B cell (primary cell): ENCODE measurements around the gene DOCK8. TPM values are rescaled to one million over a fixed set of nuclear protein-coding genes. Genes with fewer than 3 reads are reported as not detected.

Experiments
- ATAC-seq: fragments of 200-7000 bp; cut with Tn5 transposase; one replicate; pipeline ENCODE4 v1.10.0; 2021; ENCODE audit warnings: low read depth, mild to moderate bottlenecking, moderate number of reproducible peaks, moderate library complexity
- CTCF ChIA-PET: fragments of 350-600 bp; sonication (Branson Sonifier 250); formaldehyde crosslinking; loops from one replicate; lab custom pipeline; 2021; ENCODE audit warnings: antibody characterized with exemption, inconsistent platforms; lab: Charles Lee
- POLR2A ChIA-PET: fragments of 350-600 bp; sonication (Branson Sonifier 250); formaldehyde crosslinking; loops from one replicate; lab custom pipeline; 2021; ENCODE audit warnings: antibody characterized with exemption; lab: Charles Lee
- DNase-seq: peaks from one replicate; pipeline ENCODE4 v3.0.0; 2013
- H2AFZ ChIP-seq: 2 replicates; pipeline ENCODE4 v1.6.1; 2012; ENCODE audit warnings: mild to moderate bottlenecking, low read depth, low read length; ENCODE audit not compliant: insufficient read depth, poor library complexity, severe bottlenecking
- H3K27ac ChIP-seq, 2 donors: 1 replicate in 1 of 2; 2 replicates in 1 of 2; pipeline ENCODE4 v1.5.1; 2012 to 2013; ENCODE audit warnings: low read length in 2 of 2, mild to moderate bottlenecking in 2 of 2, moderate library complexity in 1 of 2
- H3K27me3 ChIP-seq, 4 experiments: fragments of 200-600 bp in 1 of 4; sonication (generic) in 1 of 4; replicated peaks in 1 of 4; 1 replicate in 2 of 4; 2 replicates in 2 of 4; pipeline versions ENCODE4 v1.6.1 to v1.7.0; 2013 to 2016; ENCODE audit warnings: low read length in 3 of 4, mild to moderate bottlenecking in 2 of 4, mixed read lengths in 1 of 4, moderate library complexity in 1 of 4; ENCODE audit not compliant: insufficient read depth in 4 of 4, control insufficient read depth in 3 of 4; ENCODE audit errors: control extremely low read depth in 1 of 4
- H3K36me3 ChIP-seq, 2 experiments: replicated peaks in 1 of 2; 1 replicate in 1 of 2; 2 replicates in 1 of 2; pipeline versions ENCODE4 v1.6.1 to v1.7.1; 2013; ENCODE audit warnings: low read length in 1 of 2; ENCODE audit not compliant: insufficient read depth in 2 of 2, control insufficient read depth in 1 of 2; ENCODE audit errors: control extremely low read depth in 1 of 2, extremely low read depth in 1 of 2
- H3K4me1 ChIP-seq, 2 donors: fragments of 200-600 bp in 1 of 2; sonication (generic) in 1 of 2; 1 replicate in 1 of 2; 2 replicates in 1 of 2; pipeline versions ENCODE4 v1.5.1 to v1.6.1; 2013 to 2017; ENCODE audit warnings: low read length in 2 of 2; ENCODE audit not compliant: control insufficient read depth in 2 of 2, insufficient read depth in 2 of 2
- H3K4me2 ChIP-seq: replicated peaks from 2 replicates; pipeline ENCODE3; 2012; ENCODE audit warnings: mild to moderate bottlenecking, low read depth, low read length; ENCODE audit not compliant: poor library complexity, severe bottlenecking
- H3K4me3 ChIP-seq, 5 experiments: fragments of 200-600 bp in 1 of 5; sonication (generic) in 1 of 5; 1 replicate in 3 of 5; 2 replicates in 2 of 5; pipeline versions ENCODE4 v1.5.1 to v1.7.0; 2011 to 2016; ENCODE audit warnings: low read length in 4 of 5, mild to moderate bottlenecking in 4 of 5, low read depth in 2 of 5, control low read depth in 1 of 5, moderate library complexity in 1 of 5; ENCODE audit not compliant: insufficient read depth in 1 of 5; ENCODE audit errors: control extremely low read depth in 1 of 5, extremely low read depth in 1 of 5
- H3K79me2 ChIP-seq: fragments of 200-600 bp; sonication (generic); one replicate; pipeline ENCODE4 v1.6.0; 2016; ENCODE audit warnings: low read length; ENCODE audit not compliant: control insufficient read depth, insufficient read depth
- H3K9ac ChIP-seq: fragments of 200-600 bp; sonication (generic); 2 replicates; pipeline ENCODE4 v1.6.1; 2017; ENCODE audit warnings: mild to moderate bottlenecking, low read length, moderate library complexity
- H3K9me3 ChIP-seq, 3 donors: one replicate each; pipeline versions ENCODE4 v1.6.1 to v1.7.1; 2013; ENCODE audit warnings: low read length in 2 of 3; ENCODE audit not compliant: control insufficient read depth in 2 of 3, insufficient read depth in 1 of 3; ENCODE audit errors: control extremely low read depth in 1 of 3
- H4K20me1 ChIP-seq: 2 replicates; pipeline ENCODE4 v1.6.0; 2012; ENCODE audit warnings: mild to moderate bottlenecking, low read length; ENCODE audit not compliant: insufficient read depth, control insufficient read depth, poor library complexity, severe bottlenecking
- H3K27ac Mint-ChIP-seq: one replicate; pipeline ENCODE4 v1.8.0; 2021; ENCODE audit warnings: mixed read lengths
- H3K27me3 Mint-ChIP-seq: one replicate; pipeline ENCODE4 v1.8.0; 2021; ENCODE audit warnings: mixed read lengths
- H3K4me1 Mint-ChIP-seq: one replicate; pipeline ENCODE4 v1.8.0; 2021; ENCODE audit warnings: mixed read lengths
- H3K4me3 Mint-ChIP-seq: one replicate; pipeline ENCODE4 v1.8.0; 2021; ENCODE audit warnings: mixed read lengths
- H3K9me3 Mint-ChIP-seq: one replicate; pipeline ENCODE4 v1.8.0; 2022; ENCODE audit warnings: mixed read lengths; ENCODE audit not compliant: insufficient read depth
- CTCF ChIP-seq: fragments of 200-600 bp; IDR thresholded peaks from one replicate; pipeline ENCODE4 v1.8.0; 2022; ENCODE audit warnings: antibody characterized with exemption, mild to moderate bottlenecking
- EZH2 ChIP-seq: IDR thresholded peaks from 2 replicates; pipeline ENCODE4 v1.6.1; 2012; ENCODE audit warnings: borderline replicate concordance, low read depth, mild to moderate bottlenecking, moderate library complexity, low read length; ENCODE audit not compliant: insufficient read depth, poor library complexity, severe bottlenecking
- WGBS: methylation state at CpG from one replicate; pipeline ENCODE4 v1.1.5; 2013; ENCODE audit warnings: missing lambda C conversion rate; ENCODE audit not compliant: insufficient coverage; 5-methylcytosine and 5-hydroxymethylcytosine counted together
- intact Hi-C: fragments of 100-400 bp; cut with micrococcal nuclease; formaldehyde crosslinking; loops from one replicate; pipeline ENCODE4 v1.10.0; 2022
- polyA plus RNA-seq: library from polyadenylated mRNA; depleted of rRNA; stranded (reverse); fragments of >200 nt; gene quantifications from 2 replicates; pipeline ENCODE4 v1.2.3, GENCODE V29; 2012
- total RNA-seq, 2 donors: library from RNA; stranded (reverse); fragments of 120-200 nt in 1 of 2; gene quantifications; 1 replicate in 1 of 2; 2 replicates in 1 of 2; pipeline versions ENCODE4 v1.2.3 to v1.2.4, GENCODE V29; 2013 to 2022

The DOCK8 gene
- total and polyA plus RNA-seq, 2 donors (not counting 1 experiment from before 2014, with no cell fraction given) = 47.6 to 288 TPM

GRCh38 chr9:251398-251797 is 36.7 kb downstream of the DOCK8 start:
- no peak for TF ChIP-seq EZH2
- TF ChIP-seq CTCF = no peak
- no peak overlapping the region for H3K9ac ChIP-seq
- peaks cover 31% of the 10 kb centered on the region for H3K79me2 ChIP-seq
- intact Hi-C loops = no loop called here
- H3K4me3 ChIP-seq = no peak overlapping the region
- H3K27ac ChIP-seq = no peak overlapping the region
- Mint-ChIP-seq H3K9me3 (no peaks in the 10 kb centered on the region), H3K4me1 (peaks cover 25% of the 10 kb centered on the region), H3K27me3 (no peaks in the 10 kb centered on the region), H3K27ac (no peak overlapping the region), H3K4me3 (no peak overlapping the region)
- POLR2A ChIA-PET = no interaction called here
- peaks cover 7% of the 10 kb centered on the region for H4K20me1 ChIP-seq
- H3K4me2 ChIP-seq = no peak overlapping the region
- no peaks in the 10 kb centered on the region for H3K36me3 ChIP-seq
- no peaks in the 10 kb centered on the region for H3K27me3 ChIP-seq
- H2AFZ ChIP-seq = no peak overlapping the region
- CTCF ChIA-PET = no interaction called here
- no peak for DNase-seq
- 97% methylated on average over 4 of the region's 5 CpGs for WGBS
- H3K4me1 ChIP-seq = peaks cover 7 to 9% of the 10 kb centered on the region in 2 donors
- no peaks in the 10 kb centered on the region for H3K9me3 ChIP-seq
- no peak for ATAC-seq

GRCh38 chr9:253539-253938 is 38.9 kb downstream of the DOCK8 start:
- no CpG with 5 or more reads among the region's 3 CpGs for WGBS
- TF ChIP-seq EZH2 = no peak
- TF ChIP-seq CTCF = no peak
- H3K9me3 Mint-ChIP-seq = no peaks in the 10 kb centered on the region
- Histone ChIP-seq H3K4me2 (no peak overlapping the region), H3K27ac (no peak overlapping the region), H3K27me3 (no peaks in the 10 kb centered on the region), H3K9ac (no peak overlapping the region), H3K9me3 (no peaks in the 10 kb centered on the region), H4K20me1 (peaks cover 3% of the 10 kb centered on the region), H3K4me3 (no peak overlapping the region), H2AFZ (no peak overlapping the region), H3K4me1 (peaks cover 7 to 13% of the 10 kb centered on the region in 2 donors), H3K79me2 (peaks cover 28% of the 10 kb centered on the region), H3K36me3 (no peaks in the 10 kb centered on the region)
- no peak overlapping the region for H3K4me3 Mint-ChIP-seq
- H3K27ac Mint-ChIP-seq = no peak overlapping the region
- ChIA-PET CTCF (no interaction called here), POLR2A (no interaction called here)
- ATAC-seq = no peak
- peaks cover 34% of the 10 kb centered on the region for H3K4me1 Mint-ChIP-seq
- intact Hi-C loops = no loop called here
- DNase-seq = no peak
- no peaks in the 10 kb centered on the region for H3K27me3 Mint-ChIP-seq
